ENCODE results near the gene MMRN1. TPM values are rescaled to one million over a fixed set of nuclear protein-coding genes. Genes with fewer than 3 reads are reported as not detected.

MMRN1 gene, protein sequence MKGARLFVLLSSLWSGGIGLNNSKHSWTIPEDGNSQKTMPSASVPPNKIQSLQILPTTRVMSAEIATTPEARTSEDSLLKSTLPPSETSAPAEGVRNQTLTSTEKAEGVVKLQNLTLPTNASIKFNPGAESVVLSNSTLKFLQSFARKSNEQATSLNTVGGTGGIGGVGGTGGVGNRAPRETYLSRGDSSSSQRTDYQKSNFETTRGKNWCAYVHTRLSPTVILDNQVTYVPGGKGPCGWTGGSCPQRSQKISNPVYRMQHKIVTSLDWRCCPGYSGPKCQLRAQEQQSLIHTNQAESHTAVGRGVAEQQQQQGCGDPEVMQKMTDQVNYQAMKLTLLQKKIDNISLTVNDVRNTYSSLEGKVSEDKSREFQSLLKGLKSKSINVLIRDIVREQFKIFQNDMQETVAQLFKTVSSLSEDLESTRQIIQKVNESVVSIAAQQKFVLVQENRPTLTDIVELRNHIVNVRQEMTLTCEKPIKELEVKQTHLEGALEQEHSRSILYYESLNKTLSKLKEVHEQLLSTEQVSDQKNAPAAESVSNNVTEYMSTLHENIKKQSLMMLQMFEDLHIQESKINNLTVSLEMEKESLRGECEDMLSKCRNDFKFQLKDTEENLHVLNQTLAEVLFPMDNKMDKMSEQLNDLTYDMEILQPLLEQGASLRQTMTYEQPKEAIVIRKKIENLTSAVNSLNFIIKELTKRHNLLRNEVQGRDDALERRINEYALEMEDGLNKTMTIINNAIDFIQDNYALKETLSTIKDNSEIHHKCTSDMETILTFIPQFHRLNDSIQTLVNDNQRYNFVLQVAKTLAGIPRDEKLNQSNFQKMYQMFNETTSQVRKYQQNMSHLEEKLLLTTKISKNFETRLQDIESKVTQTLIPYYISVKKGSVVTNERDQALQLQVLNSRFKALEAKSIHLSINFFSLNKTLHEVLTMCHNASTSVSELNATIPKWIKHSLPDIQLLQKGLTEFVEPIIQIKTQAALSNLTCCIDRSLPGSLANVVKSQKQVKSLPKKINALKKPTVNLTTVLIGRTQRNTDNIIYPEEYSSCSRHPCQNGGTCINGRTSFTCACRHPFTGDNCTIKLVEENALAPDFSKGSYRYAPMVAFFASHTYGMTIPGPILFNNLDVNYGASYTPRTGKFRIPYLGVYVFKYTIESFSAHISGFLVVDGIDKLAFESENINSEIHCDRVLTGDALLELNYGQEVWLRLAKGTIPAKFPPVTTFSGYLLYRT
- 0.07 and 0.11 TPM in 2 replicates for polyA plus RNA-seq (2013)

DNA sequence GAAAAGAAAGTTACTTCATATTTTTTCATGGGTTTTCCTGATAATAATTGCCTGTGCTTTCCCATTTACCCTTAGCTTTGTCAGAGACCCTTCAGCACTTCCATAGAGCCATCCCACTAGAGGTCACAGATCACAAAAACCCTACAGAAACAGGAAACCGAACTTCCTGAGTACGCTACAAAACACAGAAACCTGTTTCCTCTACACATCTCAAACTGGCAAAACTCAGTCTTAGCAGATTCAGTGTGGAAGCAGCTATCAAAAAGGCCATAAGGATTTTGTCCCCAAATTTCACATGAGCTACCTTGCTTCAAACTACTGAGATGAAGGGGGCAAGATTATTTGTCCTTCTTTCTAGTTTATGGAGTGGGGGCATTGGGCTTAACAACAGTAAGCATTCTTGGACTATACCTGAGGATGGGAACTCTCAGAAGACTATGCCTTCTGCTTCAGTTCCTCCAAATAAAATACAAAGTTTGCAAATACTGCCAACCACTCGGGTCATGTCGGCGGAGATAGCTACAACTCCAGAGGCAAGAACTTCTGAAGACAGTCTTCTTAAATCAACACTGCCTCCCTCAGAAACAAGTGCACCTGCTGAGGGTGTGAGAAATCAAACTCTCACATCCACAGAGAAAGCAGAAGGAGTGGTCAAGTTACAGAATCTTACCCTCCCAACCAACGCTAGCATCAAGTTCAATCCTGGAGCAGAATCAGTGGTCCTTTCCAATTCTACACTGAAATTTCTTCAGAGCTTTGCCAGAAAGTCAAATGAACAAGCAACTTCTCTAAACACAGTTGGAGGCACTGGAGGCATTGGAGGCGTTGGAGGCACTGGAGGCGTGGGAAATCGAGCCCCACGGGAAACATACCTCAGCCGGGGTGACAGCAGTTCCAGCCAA lies at the start of gene MMRN1:
MMRN1 (plus strand) TSS at position 206 of the 902 bp plus-strand sequence; CDS start at position 324, 118 bp downstream.
- Histone ChIP-seq H4K91ac (ENCODE audit: low read depth, low read length) (no peak within 1 kb of the TSS), H4K8ac (ENCODE audit: low read depth, low read length) (no peak within 1 kb of the TSS), H3K18ac (ENCODE audit: low read length) (no peak within 1 kb of the TSS), H3K4ac (ENCODE audit: low read depth, low read length) (no peak within 1 kb of the TSS), H3K4me2 (ENCODE audit: low read length) (no peak within 1 kb of the TSS), H3K79me2 (ENCODE audit: control insufficient read depth, insufficient read depth, low read length, poor library complexity) (no peaks in the 10 kb centered on the region), H3K9ac (ENCODE audit: low read length) (no peak within 1 kb of the TSS), H3K27me3 (ENCODE audit: insufficient read depth, low read length) (no peaks in the 10 kb centered on the region), H3K23ac (ENCODE audit: low read length) (no peak within 1 kb of the TSS), H3K14ac (ENCODE audit: low read length) (no peak within 1 kb of the TSS), H3K4me3 (ENCODE audit: low read depth, low read length) (no peak within 1 kb of the TSS), H4K12ac (ENCODE audit: low read depth, low read length) (no peak within 1 kb of the TSS), H2BK5ac (ENCODE audit: low read depth, low read length, poor library complexity) (no peak within 1 kb of the TSS), H2BK12ac (ENCODE audit: low read length) (no peak within 1 kb of the TSS), H3K27ac (ENCODE audit: low read depth, low read length) (no peak within 1 kb of the TSS), H3K4me1 (ENCODE audit: control insufficient read depth in 1 of 2, insufficient read depth in 2 of 2, low read length in 2 of 2) (no peaks in the 10 kb centered on the region), H2AFZ (ENCODE audit: insufficient read depth, low read length, poor library complexity) (no peak within 1 kb of the TSS), H2AK5ac (ENCODE audit: low read length) (no peak within 1 kb of the TSS), H3K9me3 (ENCODE audit: insufficient read depth, low read depth, low read length) (no peaks in the 10 kb centered on the region), H3K79me1 (ENCODE audit: low read length) (no peaks in the 10 kb centered on the region), H2BK120ac (ENCODE audit: insufficient read depth, low read length, poor library complexity) (no peak within 1 kb of the TSS), H3K36me3 (ENCODE audit: control insufficient read depth in 1 of 2, insufficient read depth in 2 of 2, low read length in 2 of 2) (no peaks in the 10 kb centered on the region)
- DNase-seq, result no peak
- no CpG with 5 or more reads among the region's 11 CpGs for WGBS (ENCODE audit: extremely low coverage, insufficient coverage, insufficient read length)

DNA sequence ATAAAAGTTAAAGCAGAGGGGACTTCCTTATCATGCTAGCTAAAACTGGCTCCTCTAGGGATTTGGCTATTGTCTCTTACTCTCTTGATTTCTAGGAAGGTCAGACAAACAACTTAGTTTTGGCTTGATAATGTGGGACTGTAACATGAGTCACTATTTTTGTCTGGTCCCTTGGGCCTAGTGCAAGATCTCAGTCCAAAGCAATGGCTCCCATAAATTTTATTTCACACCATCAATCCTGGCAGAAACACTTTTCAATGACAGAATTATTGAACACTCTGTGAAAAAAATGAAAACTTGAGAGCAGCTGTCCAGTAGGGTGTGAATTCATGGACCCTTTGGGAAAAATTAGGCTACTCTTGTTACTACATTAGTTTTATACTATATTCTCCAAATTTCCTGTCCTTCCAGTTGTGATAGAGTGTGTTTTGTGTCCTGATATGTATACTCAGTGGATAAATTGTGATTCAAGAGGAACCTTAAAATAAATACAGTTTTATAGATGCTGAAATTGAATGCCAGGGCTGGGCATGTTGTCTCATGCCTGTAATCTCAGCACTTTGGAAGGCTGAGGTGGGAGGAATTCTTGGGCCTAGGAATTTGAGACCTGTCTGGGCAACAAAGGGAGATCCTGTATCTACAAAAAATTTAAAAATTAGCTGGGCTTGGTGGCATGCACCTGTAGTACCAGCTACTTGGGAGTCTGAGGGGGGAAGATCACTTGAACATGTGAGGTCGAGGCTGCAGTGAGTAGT lies 46.9 kb upstream of the MMRN1 start:
- no peak overlapping the region for H3K23ac ChIP-seq (ENCODE audit: low read length)

DNA sequence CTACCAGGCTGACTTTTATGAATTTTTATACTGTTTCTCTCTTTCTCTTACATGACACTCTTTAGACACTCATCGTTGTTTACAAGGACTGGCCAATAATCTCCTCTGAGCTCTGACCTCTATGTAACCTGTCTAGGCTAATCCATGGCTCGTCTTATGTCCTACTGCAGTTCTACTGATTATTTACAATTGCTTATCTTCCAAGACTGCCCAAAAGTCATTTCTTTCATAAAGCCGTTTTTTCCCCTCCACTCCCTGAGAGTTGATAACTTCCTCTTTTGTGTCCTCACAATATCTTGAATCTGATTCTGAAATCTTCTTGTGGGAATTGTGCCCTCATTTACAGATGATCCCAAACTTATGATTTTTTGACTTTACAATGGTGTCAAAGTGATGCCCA lies 39.4 kb upstream of the MMRN1 start:
- H2BK120ac ChIP-seq (ENCODE audit: insufficient read depth, low read length, poor library complexity), result no peak overlapping the region
- H3K4me2 ChIP-seq (ENCODE audit: low read length), result no peak overlapping the region
- H4K12ac ChIP-seq (ENCODE audit: low read depth, low read length), result no peak overlapping the region
- no peak overlapping the region for H3K4ac ChIP-seq (ENCODE audit: low read depth, low read length)
- H3K18ac ChIP-seq (ENCODE audit: low read length), result no peak overlapping the region
- no peak overlapping the region for H3K23ac ChIP-seq (ENCODE audit: low read length)
- H3K27ac ChIP-seq (ENCODE audit: low read depth, low read length), result no peak overlapping the region
- no peak overlapping the region for H2AK5ac ChIP-seq (ENCODE audit: low read length)
- no CpG with 5 or more reads among the region's 3 CpGs for WGBS (ENCODE audit: extremely low coverage, insufficient coverage, insufficient read length)
- no peak overlapping the region for H4K91ac ChIP-seq (ENCODE audit: low read depth, low read length)
- no peak overlapping the region for H2BK5ac ChIP-seq (ENCODE audit: low read depth, low read length, poor library complexity)
- no peaks in the 10 kb centered on the region for H3K27me3 ChIP-seq (ENCODE audit: insufficient read depth, low read length)
- no peak overlapping the region for H3K4me3 ChIP-seq (ENCODE audit: low read depth, low read length)
- no peaks in the 10 kb centered on the region for H3K79me2 ChIP-seq (ENCODE audit: control insufficient read depth, insufficient read depth, low read length, poor library complexity)
- H3K4me1 ChIP-seq (ENCODE audit: control insufficient read depth in 1 of 2, insufficient read depth in 2 of 2, low read length in 2 of 2), result no peaks in the 10 kb centered on the region
- no peak for DNase-seq
- no peak overlapping the region for H4K8ac ChIP-seq (ENCODE audit: low read depth, low read length)
- H2AFZ ChIP-seq (ENCODE audit: insufficient read depth, low read length, poor library complexity), result no peak overlapping the region
- peaks cover 9% of the 10 kb centered on the region for H3K9me3 ChIP-seq (ENCODE audit: insufficient read depth, low read depth, low read length)
- no peak overlapping the region for H3K9ac ChIP-seq (ENCODE audit: low read length)
- H3K79me1 ChIP-seq (ENCODE audit: low read length), result no peaks in the 10 kb centered on the region
- H2BK12ac ChIP-seq (ENCODE audit: low read length), result no peak overlapping the region
- H3K14ac ChIP-seq (ENCODE audit: low read length), result no peak overlapping the region
- H3K36me3 ChIP-seq (ENCODE audit: control insufficient read depth in 1 of 2, insufficient read depth in 2 of 2, low read length in 2 of 2), result peaks cover 0 to 4% of the 10 kb centered on the region in 2 experiments

More for the DNA sequence above, 46.9 kb upstream of the MMRN1 start:
- no peak overlapping the region for H2AK5ac ChIP-seq (ENCODE audit: low read length)
- H2AFZ ChIP-seq (ENCODE audit: insufficient read depth, low read length, poor library complexity), result no peak overlapping the region
- H3K36me3 ChIP-seq (ENCODE audit: control insufficient read depth in 1 of 2, insufficient read depth in 2 of 2, low read length in 2 of 2), result no peaks in the 10 kb centered on the region
- no CpG with 5 or more reads among the region's 1 CpG for WGBS (ENCODE audit: extremely low coverage, insufficient coverage, insufficient read length)
- no peak overlapping the region for H3K4ac ChIP-seq (ENCODE audit: low read depth, low read length)
- H3K4me3 ChIP-seq (ENCODE audit: low read depth, low read length), result no peak overlapping the region
- H3K79me1 ChIP-seq (ENCODE audit: low read length), result no peaks in the 10 kb centered on the region
- no peak overlapping the region for H4K91ac ChIP-seq (ENCODE audit: low read depth, low read length)
- H4K8ac ChIP-seq (ENCODE audit: low read depth, low read length), result no peak overlapping the region
- no peak overlapping the region for H3K9ac ChIP-seq (ENCODE audit: low read length)
- H3K27ac ChIP-seq (ENCODE audit: low read depth, low read length), result no peak overlapping the region
- no peak for DNase-seq
- no peak overlapping the region for H3K14ac ChIP-seq (ENCODE audit: low read length)
- no peak overlapping the region for H2BK12ac ChIP-seq (ENCODE audit: low read length)
- H3K79me2 ChIP-seq (ENCODE audit: control insufficient read depth, insufficient read depth, low read length, poor library complexity), result no peaks in the 10 kb centered on the region
- no peaks in the 10 kb centered on the region for H3K4me1 ChIP-seq (ENCODE audit: control insufficient read depth in 1 of 2, insufficient read depth in 2 of 2, low read length in 2 of 2)
- H3K18ac ChIP-seq (ENCODE audit: low read length), result no peak overlapping the region
- H3K27me3 ChIP-seq (ENCODE audit: insufficient read depth, low read length), result no peaks in the 10 kb centered on the region
- no peak overlapping the region for H4K12ac ChIP-seq (ENCODE audit: low read depth, low read length)
- no peak overlapping the region for H2BK120ac ChIP-seq (ENCODE audit: insufficient read depth, low read length, poor library complexity)
- no peak overlapping the region for H3K4me2 ChIP-seq (ENCODE audit: low read length)
- no peak overlapping the region for H2BK5ac ChIP-seq (ENCODE audit: low read depth, low read length, poor library complexity)
- peaks cover 6% of the 10 kb centered on the region for H3K9me3 ChIP-seq (ENCODE audit: insufficient read depth, low read depth, low read length)
